Right cardiac atrium (tissue), 5 donors: ENCODE results near the gene PAGE2B. TPM values are rescaled to one million over a fixed set of nuclear protein-coding genes. Genes with fewer than 3 reads are reported as not detected.
A peak's percentile ranks its signal among the peaks of the same experiment; 100 is the strongest.
"Not testable (repeated sequence)": the region's sequence is repeated elsewhere in the genome, so short reads cannot be mapped to it uniquely, and the experiment has no call there.

Experiments
- ATAC-seq, 2 donors: fragments of 200-7000 bp; cut with Tn5 transposase; one replicate each; pipeline versions ENCODE4 v1.8.0 to v1.9.1; 2020; ENCODE audit warnings: moderate library complexity in 2 of 2, mild to moderate bottlenecking in 1 of 2
- DNase-seq, 3 donors: peaks; one replicate each; pipeline ENCODE4 v3.0.0-alpha.2; 2020
- H3K27ac ChIP-seq: one replicate; pipeline ENCODE4 v1.5.1; 2013; ENCODE audit warnings: mild to moderate bottlenecking, low read length, control low read depth, moderate library complexity
- H3K27me3 ChIP-seq: one replicate; pipeline ENCODE4 v1.6.1; 2013; ENCODE audit not compliant: control insufficient read depth, insufficient read depth
- H3K4me1 ChIP-seq: one replicate; pipeline ENCODE4 v1.6.1; 2013; ENCODE audit warnings: low read length; ENCODE audit not compliant: control insufficient read depth, insufficient read depth
- H3K4me3 ChIP-seq: one replicate; pipeline ENCODE4 v1.5.1; 2013; ENCODE audit warnings: low read length, control low read depth
- H3K9me3 ChIP-seq: one replicate; pipeline ENCODE4 v1.6.1; 2013; ENCODE audit warnings: low read length; ENCODE audit not compliant: control insufficient read depth
- WGBS: extraction: QIAGEN DNeasy Blood & Tissue Kit; methylation state at CpG from one replicate; pipeline ENCODE4 v1.1.7; 2013; 5-methylcytosine and 5-hydroxymethylcytosine counted together
- intact Hi-C, 4 donors: fragments of 100-400 bp; cut with DNase I; formaldehyde crosslinking; loops; one replicate each; pipeline versions ENCODE4 v1.11.0 to v1.14.0; 2022 to 2023
- long read RNA-seq, 4 donors: library from polyadenylated mRNA; unstranded; transcript quantifications; one replicate each; pipeline ENCODE4 v2.0.0, GENCODE V29; 2020 to 2021
- polyA plus RNA-seq: library from polyadenylated mRNA; stranded (reverse); fragments of 200-250 nt; gene quantifications from one replicate; pipeline ENCODE4 v1.2.3, GENCODE V29; 2013
- total RNA-seq, 4 donors: library from RNA; stranded (reverse); fragmentation: NEBNext Ultra II Directional; extraction: Animal tissue kit (Norgen Biotek cat#: 25700); gene quantifications; one replicate each; pipeline ENCODE4 v1.2.1, GENCODE V29; 2021
- donor health status: healthy with polysubstance abuse.
- donor health status: DM: no; HTN: yes; CAD: no.
- donor health status: DM: no; HTN: no; CAD: no.
- donor health status: DM: no; HTN: yes; CAD: no; lungs with severe emphysema.
- donor health status: DM: yes; HTN: yes; CAD: no.

The PAGE2B gene, protein sequence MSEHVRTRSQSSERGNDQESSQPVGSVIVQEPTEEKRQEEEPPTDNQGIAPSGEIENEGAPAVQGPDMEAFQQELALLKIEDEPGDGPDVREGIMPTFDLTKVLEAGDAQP
- total RNA-seq (not detected), polyA plus RNA-seq (not detected)
- long read RNA-seq, donor 1: 0 reads
- long read RNA-seq, donor 2: 0 reads
- long read RNA-seq, donor 3: 0 reads
- long read RNA-seq, donor 4: 0 reads

DNA sequence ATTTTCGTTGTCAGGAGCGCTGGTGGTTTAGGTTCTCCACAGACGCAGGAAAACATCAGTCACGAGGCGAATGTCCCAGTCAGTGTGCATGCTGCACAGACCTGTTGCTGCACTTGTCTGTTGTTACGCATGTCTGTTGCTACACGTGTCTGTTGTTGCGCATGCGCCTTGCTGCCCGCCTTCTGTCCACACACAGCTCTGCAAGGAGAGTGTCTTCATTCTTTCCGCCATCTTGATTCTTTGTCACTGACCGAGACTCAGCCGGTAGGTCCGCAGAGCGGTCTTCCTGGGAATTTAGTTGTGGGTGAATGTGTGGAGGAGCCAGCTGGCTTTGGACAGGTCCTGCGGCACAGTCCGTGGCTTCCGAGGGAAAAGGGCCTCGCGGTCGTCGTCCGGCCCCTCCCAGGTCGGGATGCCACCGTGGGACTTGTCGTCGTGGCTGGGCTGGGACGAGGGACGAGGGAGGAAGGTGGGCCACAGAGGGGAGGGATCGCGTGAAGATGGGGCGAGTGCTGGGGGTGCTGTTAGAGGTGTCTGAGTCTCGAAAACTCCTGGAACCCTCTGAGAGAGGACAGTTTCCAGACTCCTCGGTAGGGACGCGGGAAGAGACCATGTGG, at the start of gene PAGE2B:
TSS of gene PAGE2B (plus strand) at position 180 of the 617 bp plus-strand sequence. CDS start 1,012 bp downstream, outside the sequence.
- Histone ChIP-seq H3K4me3 (no peak within 1 kb of the TSS), H3K4me1 (no peaks in the 10 kb centered on the region), H3K27ac (no peak within 1 kb of the TSS), H3K27me3 (no peaks in the 10 kb centered on the region), H3K9me3 (no peaks in the 10 kb centered on the region)
- 94% methylated on average over 36 of the region's 36 CpGs for WGBS
- intact Hi-C loops: no loop called here
- no peak for ATAC-seq
- peak in 1 of 3 donors; percentile 44 for DNase-seq

DNA sequence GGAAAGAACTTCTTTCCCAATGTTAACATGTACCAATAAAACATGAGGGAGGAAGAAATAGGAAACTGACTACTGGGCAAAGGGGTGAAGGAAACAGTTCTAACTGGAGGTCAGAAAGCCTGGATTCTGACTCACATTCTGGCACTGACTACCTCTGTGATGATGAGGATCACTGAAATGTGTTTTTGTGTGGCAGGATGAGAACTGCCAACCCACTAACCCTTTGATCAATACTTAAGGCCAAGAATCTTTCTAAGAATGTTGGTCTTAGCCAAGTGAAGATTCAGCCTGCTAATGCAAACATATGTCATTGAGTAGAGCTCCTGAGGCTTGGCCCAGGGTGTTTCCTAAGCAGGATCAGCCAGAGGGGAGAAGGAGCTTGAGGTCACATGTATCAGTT, 48.7 kb upstream of the PAGE2B start:
- no peaks in the 10 kb centered on the region for H3K27me3 ChIP-seq
- ATAC-seq (no peak), DNase-seq (no peak)
- H3K27ac ChIP-seq: no peak overlapping the region
- intact Hi-C loops: no loop called here
- H3K4me1 ChIP-seq: no peaks in the 10 kb centered on the region
- H3K9me3 ChIP-seq: no peaks in the 10 kb centered on the region
- H3K4me3 ChIP-seq: no peak overlapping the region

DNA sequence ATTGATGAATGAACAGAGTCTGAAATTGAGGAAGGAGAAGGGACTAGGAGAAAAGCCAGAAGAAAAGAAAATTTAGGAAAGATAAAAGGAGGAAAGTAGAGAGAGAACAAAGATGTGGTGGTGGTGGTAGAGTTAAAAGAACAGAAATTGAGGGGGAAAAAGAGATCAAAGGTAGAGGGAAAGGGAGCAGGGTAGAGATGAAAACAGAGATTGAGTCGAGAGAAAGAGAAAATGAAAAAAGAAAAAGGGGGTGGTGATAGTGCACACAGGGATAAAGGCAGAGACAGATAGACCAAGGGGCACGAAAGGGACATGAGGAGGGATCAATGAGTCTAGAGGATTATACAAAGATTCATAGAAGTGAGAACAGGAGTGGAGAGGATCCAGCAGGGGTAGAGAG, 48.0 kb upstream of the PAGE2B start:
- ATAC-seq (no peak), DNase-seq (no peak)
- no peaks in the 10 kb centered on the region for H3K27me3 ChIP-seq
- H3K27ac ChIP-seq: no peak overlapping the region
- WGBS: 58% methylated on average over 2 of the region's 2 CpGs
- H3K9me3 ChIP-seq: no peaks in the 10 kb centered on the region
- H3K4me1 ChIP-seq: no peaks in the 10 kb centered on the region
- intact Hi-C loops: no loop called here
- no peak overlapping the region for H3K4me3 ChIP-seq

DNA sequence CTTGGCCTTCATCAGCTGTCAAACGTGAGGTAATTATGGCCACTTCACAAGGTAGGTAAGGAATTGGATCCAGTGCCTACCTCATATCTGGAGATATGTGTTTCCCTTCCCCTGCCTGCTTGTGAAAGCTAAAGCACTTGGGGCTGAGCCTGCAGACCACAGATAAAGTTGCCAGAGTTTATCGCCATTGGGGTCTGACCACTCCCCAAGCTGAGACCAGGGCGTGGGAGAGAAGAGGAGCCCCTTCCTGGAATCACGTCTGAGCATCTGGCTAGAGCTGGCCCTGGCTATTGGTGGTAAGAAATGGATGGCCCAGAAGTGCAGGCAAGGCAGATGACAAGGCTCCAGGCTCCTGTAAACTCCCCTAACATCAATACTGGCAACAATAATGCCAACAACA, 46.8 kb upstream of the PAGE2B start:
- Histone ChIP-seq H3K4me1 (no peaks in the 10 kb centered on the region), H3K27me3 (no peaks in the 10 kb centered on the region), H3K9me3 (no peaks in the 10 kb centered on the region), H3K27ac (no peak overlapping the region), H3K4me3 (no peak overlapping the region)
- intact Hi-C loops: no loop called here
- no peak for DNase-seq
- ATAC-seq: no peak
- WGBS: 72% methylated on average over 4 of the region's 4 CpGs

DNA sequence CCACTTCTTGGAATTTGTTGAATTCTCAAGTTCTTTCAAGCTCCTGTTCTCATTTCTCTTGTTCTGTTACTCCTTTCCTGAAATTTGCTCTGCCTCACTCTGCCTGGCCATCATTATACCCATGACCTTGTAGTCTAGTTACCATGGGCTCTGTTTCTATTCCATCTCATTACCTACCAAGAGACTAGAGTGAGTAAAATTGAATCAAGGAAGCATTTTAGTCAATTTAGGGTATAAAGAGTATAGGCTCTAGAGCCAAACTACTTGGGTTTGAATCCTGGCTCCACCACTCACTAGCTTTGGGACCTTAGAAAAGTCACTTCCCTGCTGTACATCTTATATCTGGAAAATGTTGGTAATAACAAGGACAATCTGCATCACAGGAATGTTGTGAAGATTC, 46.2 kb upstream of the PAGE2B start:
- H3K4me3 ChIP-seq: no peak overlapping the region
- H3K4me1 ChIP-seq: no peaks in the 10 kb centered on the region
- no peak for ATAC-seq
- no peak for DNase-seq
- H3K9me3 ChIP-seq: no peaks in the 10 kb centered on the region
- intact Hi-C loops: no loop called here
- no peaks in the 10 kb centered on the region for H3K27me3 ChIP-seq
- no peak overlapping the region for H3K27ac ChIP-seq

DNA sequence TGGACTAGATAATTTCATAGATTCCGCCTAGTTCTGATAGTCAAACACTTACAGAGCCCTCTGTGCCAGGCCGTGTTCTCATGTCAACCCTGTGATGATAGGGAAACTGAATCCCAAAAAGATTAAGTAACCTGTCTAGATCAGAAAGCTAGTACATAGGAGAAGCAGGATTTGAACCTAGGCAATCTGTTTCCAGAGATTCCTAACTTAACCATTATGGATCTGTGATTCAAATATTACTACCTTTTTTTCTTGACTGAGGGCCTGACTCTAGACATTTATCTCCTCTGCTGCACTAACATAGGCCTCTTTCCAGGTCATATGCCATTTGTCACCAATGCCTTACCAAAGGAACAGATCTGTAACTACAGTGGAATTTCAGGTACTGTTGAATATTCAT, 45.5 kb upstream of the PAGE2B start:
- whole genome bisulfite sequencing: 69% methylated on average over 2 of the region's 2 CpGs
- no peak overlapping the region for H3K27ac ChIP-seq
- H3K9me3 ChIP-seq: no peaks in the 10 kb centered on the region
- intact Hi-C loops: no loop called here
- H3K27me3 ChIP-seq: no peaks in the 10 kb centered on the region
- H3K4me3 ChIP-seq: no peak overlapping the region
- H3K4me1 ChIP-seq: no peaks in the 10 kb centered on the region
- DNase-seq (no peak), ATAC-seq (no peak)

DNA sequence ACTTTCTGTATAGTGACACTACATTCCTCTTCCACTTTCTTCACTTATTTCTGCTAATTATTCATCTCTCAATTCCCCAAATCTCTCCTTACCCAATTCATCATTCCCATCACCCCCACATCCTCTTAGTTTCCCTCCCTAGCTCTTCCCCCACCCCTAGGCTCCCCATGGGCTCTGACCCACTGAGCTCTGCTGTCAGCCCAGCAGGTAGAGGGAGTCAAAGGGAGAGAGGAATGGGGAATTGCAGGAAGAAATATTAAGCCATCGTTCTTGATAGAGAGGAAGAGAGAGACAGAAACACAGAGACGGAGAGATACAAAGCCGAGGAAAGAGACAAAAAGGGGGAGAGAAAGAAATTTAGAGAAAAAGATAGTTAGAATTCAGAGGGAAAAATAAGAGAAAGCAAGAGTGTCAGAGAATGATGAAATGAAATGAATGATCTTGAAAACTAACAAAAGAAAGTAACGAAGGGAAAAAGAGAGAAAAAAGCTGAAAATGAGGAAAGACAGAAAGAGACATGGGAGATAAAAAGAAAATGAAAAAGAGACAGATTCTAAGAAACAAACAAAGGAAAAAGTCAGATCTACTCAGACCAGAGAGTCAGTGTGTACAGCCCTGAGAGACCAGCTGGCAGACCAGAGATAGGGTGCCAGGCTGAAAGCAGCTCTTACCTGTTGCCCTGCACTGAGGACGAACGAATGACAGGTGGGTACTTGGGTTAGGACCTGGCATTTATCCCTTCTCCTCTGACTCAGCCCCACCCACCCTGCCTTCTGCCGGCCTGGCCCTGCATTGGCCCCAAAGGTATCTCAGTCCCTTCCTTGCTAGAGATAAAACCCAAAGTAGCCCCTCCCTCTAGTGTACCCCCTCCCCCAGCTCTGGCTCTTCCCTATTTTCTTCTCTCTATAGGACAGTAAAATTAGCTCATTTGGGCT, 44.3 kb upstream of the PAGE2B start, which contains the start of gene ALAS2:
TSS of gene ALAS2 (minus strand) at position 707 of the 935 bp plus-strand sequence. CDS start 4,977 bp downstream, outside the sequence.
- no peak for DNase-seq
- no peak for ATAC-seq
- 69% methylated on average over 7 of the region's 7 CpGs for WGBS

DNA sequence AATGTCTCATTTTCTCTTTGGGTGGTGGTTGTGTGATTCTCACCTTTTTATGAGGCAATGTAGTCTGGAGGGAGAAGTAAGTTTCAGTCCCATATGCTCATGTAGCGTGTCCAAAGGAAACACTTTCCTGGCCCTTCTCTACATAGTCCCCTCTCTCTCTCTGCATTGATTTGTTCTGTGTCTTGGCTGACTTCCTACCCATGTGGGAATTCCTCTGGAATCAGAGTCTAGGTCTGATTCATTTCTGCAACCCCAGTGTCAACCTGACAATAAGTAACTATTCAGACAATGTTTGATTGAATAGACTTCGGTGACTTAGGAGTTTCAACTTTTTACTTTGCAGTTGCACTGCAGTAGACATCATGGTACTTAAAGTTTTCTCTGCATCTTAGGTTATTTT, 41.4 kb upstream of the PAGE2B start:
- WGBS: 55% methylated on average over 2 of the region's 2 CpGs
- Histone ChIP-seq H3K9me3 (no peaks in the 10 kb centered on the region), H3K27ac (no peak overlapping the region), H3K4me3 (no peak overlapping the region), H3K27me3 (no peaks in the 10 kb centered on the region), H3K4me1 (no peaks in the 10 kb centered on the region)
- intact Hi-C loops: no loop called here
- ATAC-seq (no peak), DNase-seq (no peak)

More for the DNA sequence above, 44.3 kb upstream of the PAGE2B start, which contains the start of gene ALAS2:
- Histone ChIP-seq H3K4me1 (no peaks in the 10 kb centered on the region), H3K27me3 (no peaks in the 10 kb centered on the region), H3K4me3 (no peak within 1 kb of the TSS), H3K27ac (no peak within 1 kb of the TSS), H3K9me3 (no peaks in the 10 kb centered on the region)
- intact Hi-C loops: no loop called here

DNA sequence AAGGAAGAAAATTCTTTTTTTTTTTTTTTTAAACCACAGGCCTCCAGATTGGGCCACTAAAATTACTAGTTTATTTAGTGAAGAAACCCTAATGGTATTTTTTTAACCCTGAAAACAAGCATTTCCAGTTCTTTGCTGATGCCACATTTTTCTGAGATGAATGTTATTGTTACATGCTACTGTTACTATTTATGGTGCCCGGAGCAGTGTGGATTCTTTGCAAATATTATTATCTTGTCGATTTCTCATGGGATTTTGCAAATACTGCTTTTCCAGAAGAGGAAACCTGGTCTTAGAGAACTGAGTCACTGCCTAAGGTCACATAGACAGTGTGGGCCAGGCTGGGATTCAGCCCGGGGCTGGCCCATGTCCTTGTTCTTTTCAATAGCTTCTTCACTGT, 35.4 kb upstream of the PAGE2B start:
- Histone ChIP-seq H3K4me1 (no peaks in the 10 kb centered on the region), H3K9me3 (no peaks in the 10 kb centered on the region), H3K27me3 (no peaks in the 10 kb centered on the region), H3K4me3 (no peak overlapping the region), H3K27ac (no peak overlapping the region)
- ATAC-seq: no peak
- 67% methylated on average over 3 of the region's 3 CpGs for WGBS
- intact Hi-C loops: no loop called here
- DNase-seq: no peak

DNA sequence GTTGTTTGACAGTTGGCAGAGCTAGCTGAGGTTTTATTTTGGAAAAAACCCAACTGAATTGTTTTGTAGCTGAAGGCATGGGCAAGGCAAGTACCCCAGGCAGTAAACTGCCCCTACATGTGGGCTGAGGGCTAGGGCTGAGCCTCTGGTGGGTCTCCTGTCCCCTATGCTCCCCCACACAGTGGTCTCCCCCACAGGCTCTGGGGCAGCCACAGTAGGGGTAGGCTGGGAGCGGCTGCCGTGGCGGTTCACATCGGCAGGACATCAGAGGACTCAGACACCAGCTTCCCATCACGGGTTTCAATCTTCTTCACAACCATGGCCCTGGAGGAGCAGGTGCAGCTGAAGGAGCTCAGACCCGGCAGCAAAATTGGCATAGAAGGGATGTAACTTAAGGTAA, 33.3 kb upstream of the PAGE2B start:
- no peaks in the 10 kb centered on the region for H3K4me1 ChIP-seq
- H3K27me3 ChIP-seq: no peaks in the 10 kb centered on the region
- 94% methylated on average over 6 of the region's 6 CpGs for WGBS
- no peak for ATAC-seq
- no peaks in the 10 kb centered on the region for H3K9me3 ChIP-seq
- no peak overlapping the region for H3K4me3 ChIP-seq
- no peak overlapping the region for H3K27ac ChIP-seq
- no peak for DNase-seq
- intact Hi-C loops: no loop called here

DNA sequence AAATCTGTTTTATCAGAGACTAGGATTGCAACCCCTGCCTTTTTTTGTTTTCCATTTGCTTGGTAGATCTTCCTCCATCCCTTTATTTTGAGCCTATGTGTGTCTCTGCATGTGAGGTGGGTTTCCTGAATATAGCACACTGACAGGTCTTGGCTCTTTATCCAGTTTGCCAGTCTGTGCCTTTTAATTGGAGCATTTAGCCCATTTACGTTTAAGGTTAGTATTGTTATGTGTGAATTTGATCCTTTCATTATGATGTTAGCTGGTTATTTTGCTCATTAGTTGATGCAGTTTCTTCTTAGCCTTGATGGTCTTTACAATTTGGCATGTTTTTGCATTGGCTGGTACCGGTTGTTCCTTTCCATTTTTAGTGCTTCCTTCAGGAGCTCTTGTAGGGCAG, 24.2 kb upstream of the PAGE2B start:
- H3K27ac ChIP-seq, H3K4me3 ChIP-seq, H3K9me3 ChIP-seq, H3K4me1 ChIP-seq, ATAC-seq, DNase-seq, H3K27me3 ChIP-seq: not testable (repeated sequence)
- intact Hi-C loops: loop anchor here in 1 of 4 donors (10.0 kb wide), 1 partner anchor 156 kb away; no protein-coding TSS in a partner anchor
- WGBS: 92% methylated on average over 2 of the region's 2 CpGs
